Chondrocyte (in vitro differentiated cells): ENCODE data around the gene DMD. TPM values are rescaled to one million over a fixed set of nuclear protein-coding genes. Genes with fewer than 3 reads are reported as not detected.

ENCODE experiments used
- DNase-seq: peaks from one replicate; pipeline ENCODE4 v3.0.0; 2021; ENCODE audit warnings: mixed read lengths, low spot score
- H3K27ac Mint-ChIP-seq: one replicate; pipeline ENCODE4 v1.8.0; 2021; ENCODE audit warnings: mild to moderate bottlenecking, moderate library complexity, mixed read lengths; ENCODE audit not compliant: unreplicated experiment
- H3K27me3 Mint-ChIP-seq: 2 replicates; pipeline ENCODE4 v1.8.0; 2021; ENCODE audit warnings: low read depth, mixed read lengths
- H3K36me3 Mint-ChIP-seq: 2 replicates; pipeline ENCODE4 v1.8.0; 2021; ENCODE audit warnings: low read depth, mixed read lengths
- H3K4me1 Mint-ChIP-seq: 2 replicates; pipeline ENCODE4 v1.8.0; 2021; ENCODE audit warnings: low read depth, mild to moderate bottlenecking, mixed read lengths
- H3K4me3 Mint-ChIP-seq: one replicate; pipeline ENCODE4 v1.8.0; 2021; ENCODE audit warnings: mild to moderate bottlenecking, moderate library complexity, mixed read lengths; ENCODE audit not compliant: unreplicated experiment
- H3K9me3 Mint-ChIP-seq: 2 replicates; pipeline ENCODE4 v1.8.0; 2021; ENCODE audit warnings: low read depth, mixed read lengths
- total RNA-seq: library from RNA; stranded (reverse); gene quantifications from 3 replicates; pipeline ENCODE4 v1.2.1, GENCODE V29; 2021
- TF ChIP-seq, protein P1 (sequence below): fragments of 200-600 bp; sonication (generic); IDR thresholded peaks from 2 replicates; pipeline ENCODE4 v1.5.0; 2021; ENCODE audit warnings: antibody characterized with exemption, mild to moderate bottlenecking, moderate library complexity

DMD gene
- total RNA-seq, 1 donor from 2014 or later: 201 TPM

DNA sequence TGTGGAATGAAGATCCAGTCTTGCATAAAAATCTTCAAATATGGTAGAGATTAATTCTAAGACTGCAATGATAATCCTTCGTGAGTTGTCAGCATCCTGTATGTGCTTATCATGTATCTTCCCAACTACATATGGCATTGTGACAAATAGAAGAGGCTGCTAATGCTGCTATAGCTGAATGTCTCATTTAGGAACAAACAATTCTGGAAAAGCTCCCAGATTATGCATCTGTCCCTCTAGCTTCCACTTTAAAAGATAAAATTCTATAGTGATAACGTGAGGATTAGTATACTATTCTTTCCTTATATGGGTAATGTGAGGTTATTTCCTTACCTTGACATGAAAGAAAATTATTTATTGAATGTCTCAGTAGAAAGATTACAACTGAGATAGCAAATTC, 930.9 kb downstream of the DMD start:
- no peak overlapping the region for H3K27ac Mint-ChIP-seq
- peaks cover 4% of the 10 kb centered on the region for H3K36me3 Mint-ChIP-seq
- no peaks in the 10 kb centered on the region for H3K27me3 Mint-ChIP-seq
- H3K4me1 Mint-ChIP-seq: no peaks in the 10 kb centered on the region
- TF ChIP-seq, protein P1, sequence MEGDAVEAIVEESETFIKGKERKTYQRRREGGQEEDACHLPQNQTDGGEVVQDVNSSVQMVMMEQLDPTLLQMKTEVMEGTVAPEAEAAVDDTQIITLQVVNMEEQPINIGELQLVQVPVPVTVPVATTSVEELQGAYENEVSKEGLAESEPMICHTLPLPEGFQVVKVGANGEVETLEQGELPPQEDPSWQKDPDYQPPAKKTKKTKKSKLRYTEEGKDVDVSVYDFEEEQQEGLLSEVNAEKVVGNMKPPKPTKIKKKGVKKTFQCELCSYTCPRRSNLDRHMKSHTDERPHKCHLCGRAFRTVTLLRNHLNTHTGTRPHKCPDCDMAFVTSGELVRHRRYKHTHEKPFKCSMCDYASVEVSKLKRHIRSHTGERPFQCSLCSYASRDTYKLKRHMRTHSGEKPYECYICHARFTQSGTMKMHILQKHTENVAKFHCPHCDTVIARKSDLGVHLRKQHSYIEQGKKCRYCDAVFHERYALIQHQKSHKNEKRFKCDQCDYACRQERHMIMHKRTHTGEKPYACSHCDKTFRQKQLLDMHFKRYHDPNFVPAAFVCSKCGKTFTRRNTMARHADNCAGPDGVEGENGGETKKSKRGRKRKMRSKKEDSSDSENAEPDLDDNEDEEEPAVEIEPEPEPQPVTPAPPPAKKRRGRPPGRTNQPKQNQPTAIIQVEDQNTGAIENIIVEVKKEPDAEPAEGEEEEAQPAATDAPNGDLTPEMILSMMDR: no peak
- no peak overlapping the region for H3K4me3 Mint-ChIP-seq
- H3K9me3 Mint-ChIP-seq: peaks cover 16% of the 10 kb centered on the region
- DNase-seq: no peak

DNA sequence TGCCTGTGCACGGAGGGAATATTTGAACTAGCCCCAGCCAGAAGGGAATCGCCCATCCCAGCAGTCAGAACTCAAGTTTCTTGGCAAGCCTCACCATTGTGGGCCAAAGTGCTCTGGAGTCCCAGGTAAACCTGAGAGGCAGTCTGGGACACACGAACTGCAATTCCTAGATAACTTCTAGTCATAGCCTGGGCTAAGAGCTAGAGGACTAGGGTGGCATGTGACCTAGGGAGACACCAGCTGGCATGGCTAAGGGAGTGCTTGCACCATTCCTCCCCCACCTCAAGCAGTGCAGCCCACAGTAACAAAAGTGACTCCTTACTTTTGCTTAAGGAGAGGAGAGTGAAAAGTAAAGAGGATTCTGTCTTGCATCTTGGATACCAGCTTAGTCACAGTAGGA, 935.2 kb downstream of the DMD start:
- H3K27me3 Mint-ChIP-seq: no peaks in the 10 kb centered on the region
- no peak overlapping the region for H3K4me3 Mint-ChIP-seq
- no peak overlapping the region for H3K27ac Mint-ChIP-seq
- H3K9me3 Mint-ChIP-seq: peaks cover 18% of the 10 kb centered on the region
- H3K36me3 Mint-ChIP-seq: peaks cover 4% of the 10 kb centered on the region
- H3K4me1 Mint-ChIP-seq: no peaks in the 10 kb centered on the region
- TF ChIP-seq, protein P1: no peak
- DNase-seq: no peak

DNA sequence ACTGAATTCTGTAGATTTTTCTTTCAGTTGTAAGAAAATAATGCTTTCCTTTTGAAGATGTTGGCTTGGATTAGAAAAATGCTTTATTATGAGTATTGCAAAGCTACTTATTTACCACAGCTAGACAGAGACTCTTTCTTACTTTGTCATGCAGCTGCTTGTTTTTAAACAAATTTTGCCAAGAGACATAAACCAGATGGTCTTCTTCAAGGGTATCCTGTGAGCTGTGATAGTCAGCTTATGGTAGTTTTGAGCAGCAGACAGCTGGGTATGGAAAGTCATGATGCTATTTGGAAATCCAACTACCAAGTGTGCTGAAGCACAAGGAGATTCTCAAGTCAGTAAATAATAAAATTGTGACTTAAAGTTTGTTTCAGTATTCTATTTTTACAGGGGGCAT, 941.5 kb downstream of the DMD start:
- Mint-ChIP-seq H3K27me3 (no peaks in the 10 kb centered on the region), H3K4me3 (no peak overlapping the region), H3K9me3 (peaks cover 10% of the 10 kb centered on the region), H3K36me3 (no peaks in the 10 kb centered on the region), H3K4me1 (peaks cover 3% of the 10 kb centered on the region), H3K27ac (no peak overlapping the region)
- TF ChIP-seq, protein P1: no peak
- DNase-seq: no peak

DNA sequence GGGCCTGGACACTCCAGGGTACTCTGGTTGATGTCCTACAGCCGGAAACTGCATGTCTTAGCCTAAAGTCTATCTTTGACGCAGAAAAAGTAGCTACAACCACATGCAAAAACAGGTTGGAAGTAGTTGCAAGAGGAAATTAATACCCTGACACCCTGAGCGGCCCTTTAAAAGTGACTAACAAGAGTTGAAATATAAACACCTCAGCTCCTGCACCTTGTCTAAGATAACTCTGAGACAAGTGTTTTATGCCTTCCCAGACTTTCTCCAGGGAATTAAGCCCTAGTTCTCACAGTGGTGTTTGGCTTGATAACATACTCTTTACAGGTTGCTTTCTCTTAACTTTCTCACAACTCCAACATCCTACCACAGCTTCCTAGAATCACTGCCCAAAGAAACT, 943.1 kb downstream of the DMD start:
- TF ChIP-seq, protein P1: no peak
- peaks cover 3% of the 10 kb centered on the region for H3K4me1 Mint-ChIP-seq
- no peak overlapping the region for H3K4me3 Mint-ChIP-seq
- H3K9me3 Mint-ChIP-seq: peaks cover 18% of the 10 kb centered on the region
- DNase-seq: no peak
- H3K36me3 Mint-ChIP-seq: peaks cover 4% of the 10 kb centered on the region
- no peak overlapping the region for H3K27ac Mint-ChIP-seq
- no peaks in the 10 kb centered on the region for H3K27me3 Mint-ChIP-seq

DNA sequence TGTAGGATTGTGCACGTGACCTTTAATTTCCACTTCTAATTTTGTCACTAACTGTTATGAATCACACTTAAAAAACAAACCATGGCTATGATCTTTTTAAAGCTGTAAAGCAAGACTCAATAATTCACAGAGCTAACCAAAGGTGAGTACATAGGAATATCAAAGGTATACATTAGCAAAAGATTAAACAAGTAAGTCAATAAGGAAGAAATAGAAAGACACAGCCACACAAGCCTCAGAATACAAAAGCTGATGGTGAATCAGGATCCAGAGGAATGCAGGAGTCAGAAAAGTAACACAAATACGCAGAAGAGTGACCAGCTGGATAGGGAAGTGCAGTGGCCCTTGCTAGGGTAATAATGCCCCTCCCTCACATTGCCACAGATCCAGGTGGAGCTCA, 943.6 kb downstream of the DMD start:
- H3K27me3 Mint-ChIP-seq: no peaks in the 10 kb centered on the region
- H3K4me3 Mint-ChIP-seq: no peak overlapping the region
- H3K9me3 Mint-ChIP-seq: peaks cover 22% of the 10 kb centered on the region
- peaks cover 3% of the 10 kb centered on the region for H3K4me1 Mint-ChIP-seq
- DNase-seq: no peak
- TF ChIP-seq, protein P1: no peak
- H3K27ac Mint-ChIP-seq: no peak overlapping the region
- H3K36me3 Mint-ChIP-seq: peaks cover 4% of the 10 kb centered on the region
